DMS53 treated with DMSO at 0.1 percent for 48 hours (cell line): ENCODE data around the gene BBX.
A peak's percentile ranks its signal among the peaks of the same experiment; 100 is the strongest.

Experiments
- DNase-seq: peaks from one replicate; lab custom pipeline; 2025; ENCODE audit not compliant: unreplicated experiment; lab: John Stamatoyannopoulos, UW

The BBX gene

DNA sequence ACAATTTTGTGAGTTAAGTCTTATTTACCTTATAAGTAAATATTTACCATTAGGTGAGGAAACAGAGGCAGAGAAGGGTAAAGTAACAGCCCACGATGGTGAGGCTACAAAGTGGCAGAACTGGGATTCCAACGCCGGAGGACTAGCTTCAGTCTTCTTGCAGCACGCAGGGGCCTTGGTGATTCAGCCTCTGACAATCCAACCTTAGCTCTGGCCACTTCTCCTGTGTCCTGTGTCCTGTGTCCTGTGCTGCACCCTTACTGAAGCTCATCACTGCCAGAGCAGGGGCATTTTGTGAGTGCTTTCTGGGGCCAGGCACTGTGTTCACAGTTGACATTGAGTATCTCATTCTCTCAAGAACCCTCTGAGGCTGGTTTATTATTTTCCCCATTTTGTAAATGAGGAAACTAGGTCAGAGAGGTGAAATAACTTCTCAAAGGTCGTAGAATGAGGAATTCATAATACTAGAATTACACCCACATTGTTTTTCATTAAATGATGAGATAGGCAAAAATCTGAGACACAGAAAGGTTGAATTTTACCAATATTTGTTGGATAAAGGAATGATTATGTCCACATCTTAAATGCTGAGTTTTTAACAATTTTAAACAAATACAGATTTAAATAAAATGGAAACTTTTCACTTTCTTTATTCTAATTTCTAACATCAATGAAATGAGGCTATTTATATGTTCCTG is 215.9 kb downstream of the BBX start:
- DNase-seq = no peak

DNA sequence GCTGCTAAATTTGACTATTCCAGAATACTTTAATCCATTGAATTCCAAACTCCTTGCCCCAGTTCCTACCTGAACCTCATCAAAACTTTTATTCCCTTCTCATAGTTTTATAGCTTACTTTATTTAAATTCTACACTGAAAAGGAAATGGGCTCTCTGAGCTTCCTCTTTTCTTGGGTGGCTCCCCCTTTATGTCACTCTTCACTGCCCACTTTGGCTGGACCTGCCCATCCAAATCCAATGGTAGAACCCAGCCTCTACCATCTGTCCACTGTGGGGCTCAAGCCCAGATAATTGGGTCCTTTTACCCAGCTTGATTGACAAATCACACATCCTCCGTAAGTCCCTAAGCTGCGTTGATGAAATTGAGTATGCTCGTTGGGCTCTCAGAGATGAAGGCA is 216.5 kb downstream of the BBX start:
- DNase-seq = no peak

DNA sequence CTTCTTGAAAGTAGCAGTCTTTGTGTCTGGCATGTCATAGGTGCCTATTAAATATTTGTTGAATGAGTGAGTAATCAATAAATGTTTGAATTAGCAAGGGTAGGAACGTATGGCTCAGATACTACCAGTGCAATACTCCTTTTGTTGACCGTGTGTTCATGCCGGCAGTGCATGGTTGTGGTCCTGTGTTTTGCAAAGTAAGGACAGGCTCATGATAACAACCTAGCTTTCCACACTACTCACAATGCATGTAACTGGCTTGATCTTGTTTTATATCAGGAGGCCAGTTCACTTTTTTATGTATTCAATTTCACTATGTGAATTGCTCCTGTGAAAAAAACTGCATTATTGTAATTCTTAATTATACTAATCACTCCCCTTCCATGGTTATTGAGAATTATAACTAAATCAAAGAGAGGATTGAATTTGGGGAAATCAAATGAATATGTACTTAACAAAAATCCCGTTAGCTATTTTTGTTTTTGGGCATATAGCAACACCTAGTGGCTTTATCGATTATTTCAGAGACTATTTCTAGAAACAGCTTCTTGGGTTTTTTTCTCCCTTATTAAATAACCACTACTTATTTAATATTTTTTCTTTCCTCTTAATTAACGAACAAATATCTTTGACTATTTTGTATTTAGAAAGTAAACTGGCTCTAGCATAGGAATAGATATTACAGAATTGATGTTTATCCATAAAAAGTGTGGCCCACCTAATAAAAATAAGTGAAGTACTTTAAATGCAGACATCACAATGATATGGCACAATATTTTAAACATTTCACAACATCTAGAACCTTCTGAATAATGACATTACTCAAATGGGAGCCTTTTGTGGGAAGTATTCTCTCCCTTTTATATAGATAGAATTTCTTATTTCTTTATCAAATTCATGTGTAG is 218.5 kb downstream of the BBX start:
- DNase-seq = peak; percentile 27

DNA sequence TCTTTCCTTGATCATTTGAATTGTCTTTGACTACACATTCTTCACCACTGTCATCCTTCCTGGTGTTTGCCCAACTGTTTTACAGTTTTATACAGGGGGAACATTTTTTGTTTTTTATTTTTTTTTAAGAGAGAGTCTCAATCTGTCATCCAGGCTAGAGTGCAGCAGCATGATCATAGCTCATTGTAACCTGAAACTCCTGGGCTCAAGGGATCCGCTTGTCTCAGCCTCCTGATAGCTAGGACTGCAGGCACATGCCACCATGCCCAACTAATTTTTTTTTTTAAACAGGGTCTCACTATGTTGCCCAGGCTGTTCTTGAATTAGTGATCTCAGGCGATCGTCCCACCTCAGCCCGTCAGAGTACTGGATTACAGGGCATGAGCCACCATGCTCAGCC is 222.6 kb downstream of the BBX start:
- DNase-seq = no peak

DNA sequence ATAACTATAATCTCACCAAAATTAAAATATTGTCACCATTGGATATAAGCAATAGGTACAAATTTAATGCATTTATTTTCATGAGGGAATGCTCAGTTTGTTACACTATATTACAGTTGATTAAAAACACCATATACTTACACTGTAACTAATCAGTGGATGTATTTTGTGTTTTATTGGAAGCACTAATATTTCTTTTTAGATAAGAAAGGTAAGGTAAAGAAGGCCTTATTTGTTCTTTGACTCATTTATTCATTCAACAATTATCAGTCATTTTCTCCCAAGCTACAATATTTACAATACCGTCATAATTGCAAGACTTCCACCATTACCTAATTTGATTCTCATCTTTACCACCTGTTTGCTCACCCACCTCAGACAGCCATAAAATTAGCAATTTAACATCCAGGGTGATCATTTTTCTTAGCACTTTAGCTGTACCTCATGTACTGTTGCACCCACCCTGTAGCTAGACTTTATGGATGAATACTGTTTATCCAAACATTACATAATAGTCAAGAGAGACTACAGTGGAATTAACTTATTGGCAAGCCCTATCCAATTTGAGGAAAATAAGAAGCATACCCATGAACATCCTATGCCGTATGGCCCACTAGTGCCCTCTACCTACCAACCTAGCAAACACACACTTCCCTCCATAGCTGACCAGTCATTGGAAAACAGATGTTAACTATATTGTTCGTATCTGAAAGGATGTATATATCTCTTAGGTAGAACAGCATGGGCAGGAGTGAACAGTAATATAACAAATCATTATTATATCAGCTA is 229.6 kb downstream of the BBX start:
- peak; percentile 6 for DNase-seq

DNA sequence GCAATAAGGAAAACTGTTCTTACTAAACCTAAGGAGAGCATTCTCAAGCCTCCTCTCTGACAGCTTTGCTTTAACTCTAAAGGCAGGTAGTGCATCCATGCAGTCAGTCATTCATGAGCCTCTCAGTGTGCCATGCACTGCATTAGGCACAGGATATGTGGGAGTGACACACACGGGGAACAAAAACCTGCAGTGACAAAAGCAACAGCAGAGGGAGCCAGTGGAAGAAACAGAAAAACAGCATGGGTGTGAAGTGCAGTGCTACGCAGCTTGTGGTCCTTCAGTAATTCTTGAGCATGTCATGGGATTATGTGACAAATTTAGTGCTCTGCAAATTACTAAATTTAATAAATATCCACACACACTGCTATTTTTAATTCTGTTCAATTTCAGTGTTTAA is 230.7 kb downstream of the BBX start:
- DNase-seq = peak; percentile 10

DNA sequence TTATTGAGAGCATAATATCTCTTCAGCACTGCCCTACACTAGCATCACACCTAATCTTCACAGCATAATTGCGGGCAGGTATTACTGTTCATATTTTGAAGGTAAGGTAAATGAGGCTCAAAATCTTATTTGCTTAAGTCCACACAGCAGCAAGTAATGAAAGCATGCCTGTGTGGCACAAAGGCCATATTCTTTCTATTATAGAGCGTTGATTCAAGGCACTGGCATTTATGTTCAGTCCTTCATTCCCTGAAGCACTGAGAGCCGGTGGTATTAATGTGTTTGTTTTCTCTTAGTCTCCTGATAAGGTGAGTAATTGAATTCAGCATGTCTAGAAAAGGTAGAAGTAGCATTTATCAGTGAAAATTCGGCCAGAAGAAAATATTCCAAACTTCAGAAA is 231.2 kb downstream of the BBX start:
- DNase-seq = no peak

DNA sequence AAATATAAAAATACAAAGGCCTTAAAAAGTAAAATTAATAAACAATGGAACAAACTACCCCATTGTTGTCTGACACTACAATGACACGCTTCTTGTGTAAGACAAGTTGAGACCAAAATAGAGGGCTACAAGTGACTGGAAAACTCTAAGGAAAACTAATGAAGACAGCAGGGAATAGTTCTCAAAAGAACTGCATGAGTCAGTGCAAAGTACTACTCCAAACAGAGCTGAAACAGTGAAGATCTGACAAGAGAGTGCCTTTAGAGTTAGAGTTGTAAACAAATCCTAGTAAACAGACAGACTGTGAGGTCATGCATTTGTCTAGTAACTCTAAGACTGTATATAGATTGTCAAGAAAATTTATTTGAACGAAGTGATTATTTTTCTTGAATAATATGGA is 233.9 kb downstream of the BBX start:
- no peak for DNase-seq

DNA sequence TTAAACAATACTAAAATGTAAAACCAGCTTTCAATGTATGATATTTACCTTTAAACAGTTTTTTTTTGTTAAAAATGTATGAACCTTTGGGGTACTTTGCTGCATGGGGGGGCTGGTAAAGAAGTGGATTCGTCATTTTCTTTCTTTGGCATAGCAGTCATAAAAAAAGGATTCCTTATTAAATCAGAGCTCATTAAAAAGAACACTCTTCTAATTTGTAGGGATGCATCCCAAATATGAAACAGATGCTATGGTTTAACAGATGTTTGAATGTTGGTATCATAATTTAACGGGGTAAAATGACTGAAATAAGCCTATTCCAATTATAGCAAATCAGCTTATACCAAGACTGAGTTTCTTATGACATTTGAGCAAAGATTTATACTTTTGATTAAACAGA is 234.4 kb downstream of the BBX start:
- DNase-seq = no peak

DNA sequence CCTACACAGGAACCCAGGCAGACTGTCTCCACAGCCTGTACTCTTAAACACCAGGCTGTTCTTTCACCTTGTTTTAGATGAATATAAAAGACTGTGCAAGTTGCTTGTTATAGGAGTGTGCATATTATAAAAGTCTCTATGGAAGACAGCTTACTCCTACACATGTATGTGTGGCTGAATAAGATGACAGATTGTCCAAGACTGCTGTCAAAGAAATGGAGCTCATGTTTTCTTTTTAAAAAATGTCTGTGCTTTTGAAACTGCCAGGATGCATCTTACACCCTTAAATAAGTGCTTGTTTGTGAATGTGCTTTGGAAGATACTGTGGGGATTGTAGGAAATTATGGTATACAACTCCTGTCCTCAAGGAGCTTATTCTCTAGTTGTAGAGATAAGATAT is 237.4 kb downstream of the BBX start:
- DNase-seq = no peak

DNA sequence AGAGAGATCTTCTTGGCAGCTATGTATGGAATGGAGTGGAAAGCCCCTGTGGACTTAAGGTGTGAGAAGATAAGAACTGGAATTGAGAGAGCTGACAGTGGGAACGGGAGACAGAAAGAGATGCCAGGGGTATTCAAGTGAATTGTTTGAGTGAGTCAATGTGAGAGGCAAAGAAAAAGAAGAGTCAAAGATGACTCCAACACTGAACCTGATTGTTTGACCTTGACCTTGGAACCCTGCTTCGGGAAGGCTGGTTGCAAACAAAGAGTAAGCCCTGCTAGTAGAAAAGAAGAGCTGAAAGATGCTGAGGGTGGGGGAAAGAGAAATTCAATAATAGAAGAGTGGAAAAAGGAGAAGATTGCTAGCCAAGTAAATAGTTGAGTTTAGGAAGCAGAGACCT is 238.6 kb downstream of the BBX start:
- DNase-seq = no peak

DNA sequence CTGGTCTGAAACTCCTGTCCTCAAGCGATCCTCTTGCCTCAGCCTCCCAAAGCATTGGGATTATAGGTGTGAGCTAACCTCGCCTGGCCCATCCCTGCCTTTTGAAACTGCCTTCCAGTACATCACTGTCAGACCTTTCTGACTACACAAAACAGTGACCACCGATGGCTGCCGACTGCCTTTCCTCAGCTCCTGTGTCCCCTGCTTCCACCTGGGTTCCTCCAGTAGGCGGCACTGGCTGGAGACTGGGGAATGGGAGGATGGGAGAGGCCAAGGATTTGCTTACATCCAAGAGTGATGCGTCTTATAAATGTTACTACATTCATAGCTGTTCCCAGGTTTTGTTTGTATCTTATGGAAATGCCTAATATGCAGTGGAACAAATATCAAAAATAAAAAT is 242.8 kb downstream of the BBX start:
- DNase-seq = no peak

DNA sequence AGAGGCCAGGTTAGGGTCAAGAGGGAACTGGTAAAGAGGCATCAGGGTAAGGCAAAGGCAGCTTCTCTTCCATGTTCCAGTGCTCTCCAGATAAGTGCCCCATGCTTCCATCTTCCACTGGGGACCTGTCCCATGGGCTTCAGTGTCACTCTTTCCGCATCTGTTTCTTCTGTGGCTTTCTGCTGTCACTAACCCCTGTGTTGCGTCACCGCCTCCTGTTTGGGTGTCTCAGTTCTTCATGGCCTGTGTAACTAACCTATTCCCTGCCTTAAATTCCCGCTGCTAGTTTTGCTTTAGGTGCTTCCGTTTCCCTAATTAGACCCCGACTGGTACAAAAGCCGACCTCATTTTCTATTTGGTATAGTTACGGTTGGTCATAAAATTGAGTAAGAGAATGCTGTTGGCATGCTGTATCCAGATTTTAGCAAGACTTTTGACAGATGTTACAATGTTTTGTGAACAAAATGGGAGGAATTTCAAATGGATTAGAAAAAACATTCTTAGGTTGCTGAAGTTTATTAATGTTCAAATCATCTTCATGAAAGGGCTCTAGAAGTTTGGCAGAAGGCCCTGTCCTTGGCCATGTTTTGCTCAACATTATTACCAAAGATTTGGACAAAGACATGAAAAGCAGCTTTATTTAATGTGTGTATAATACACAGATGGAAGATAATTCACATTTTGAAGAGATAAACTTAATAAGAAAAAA is 245.3 kb downstream of the BBX start:
- DNase-seq = no peak

DNA sequence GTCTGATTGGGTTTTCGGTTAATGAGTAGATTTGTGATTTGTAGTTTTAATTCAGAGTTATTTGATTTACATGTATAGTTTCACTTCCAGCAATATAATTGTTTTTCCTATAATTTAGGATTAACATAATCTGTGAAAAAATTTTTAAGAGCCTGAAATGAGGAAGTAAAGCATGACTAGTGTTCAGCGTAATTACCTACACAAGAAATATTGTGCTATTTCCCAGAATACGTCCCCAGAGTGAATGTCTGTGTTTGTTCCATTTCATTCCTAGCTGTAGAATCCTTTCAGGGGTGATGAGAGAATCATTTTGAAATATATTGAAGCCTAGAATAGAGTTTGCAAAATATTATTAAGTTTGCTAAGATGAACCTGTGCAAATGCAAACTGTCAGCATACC is 247.1 kb downstream of the BBX start:
- DNase-seq = no peak

DNA sequence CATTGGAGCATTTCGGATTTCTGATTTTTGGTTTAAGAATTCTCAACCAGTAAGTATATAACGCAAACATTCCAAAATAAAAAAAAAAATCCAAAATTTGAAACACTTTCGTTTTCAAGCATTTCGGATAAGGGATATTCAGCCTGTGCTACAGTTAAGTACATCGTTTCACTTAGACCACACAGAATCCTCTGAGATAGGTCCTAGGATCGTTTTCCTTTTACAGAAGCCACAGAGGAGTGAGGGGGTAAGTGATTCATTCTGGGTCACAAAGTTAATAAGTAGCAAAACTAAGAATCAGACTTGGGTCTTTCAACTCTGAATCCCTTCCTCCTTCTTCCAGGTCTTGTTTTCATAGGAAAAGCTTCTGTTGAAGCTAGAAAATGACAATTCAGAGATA is 249.3 kb downstream of the BBX start:
- DNase-seq = no peak

DNA sequence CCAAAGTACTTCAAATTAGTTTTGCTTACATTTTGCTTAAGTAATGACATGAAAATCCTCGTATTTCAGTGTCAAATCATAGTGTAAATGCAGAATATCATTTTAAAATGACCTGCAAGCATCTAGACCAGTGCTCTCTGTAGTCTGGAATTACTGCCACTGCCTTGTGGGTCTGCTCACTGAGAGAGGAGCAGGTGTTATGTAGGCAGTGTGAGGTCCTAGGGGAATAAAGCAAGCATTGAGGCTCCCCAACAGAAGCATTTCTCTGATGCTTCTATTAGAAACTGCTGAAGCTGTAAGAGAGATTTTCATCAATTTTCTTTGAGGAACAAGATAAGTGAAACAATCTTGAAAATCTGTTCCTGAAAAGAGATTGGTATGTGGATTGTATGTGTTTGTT is 253.2 kb downstream of the BBX start:
- DNase-seq = no peak

DNA sequence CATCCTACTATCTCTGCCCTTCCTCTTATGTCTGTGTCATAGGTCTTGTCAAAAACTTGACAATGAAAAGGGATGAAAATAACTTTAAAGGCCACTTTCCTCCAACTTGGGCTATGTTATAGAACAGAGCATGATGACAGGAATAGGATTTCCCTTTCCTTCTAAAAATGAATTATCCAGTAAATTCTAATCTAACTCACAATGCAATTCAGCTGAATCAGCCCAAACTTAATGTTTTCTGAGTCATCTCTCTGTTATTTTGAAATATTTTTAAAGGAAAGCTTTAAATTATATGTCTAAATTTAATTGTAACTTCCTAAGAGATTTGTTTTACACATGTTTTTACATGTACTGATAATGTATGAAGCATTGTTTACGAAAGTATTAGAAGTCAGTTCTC is 258.5 kb downstream of the BBX start:
- DNase-seq = no peak

DNA sequence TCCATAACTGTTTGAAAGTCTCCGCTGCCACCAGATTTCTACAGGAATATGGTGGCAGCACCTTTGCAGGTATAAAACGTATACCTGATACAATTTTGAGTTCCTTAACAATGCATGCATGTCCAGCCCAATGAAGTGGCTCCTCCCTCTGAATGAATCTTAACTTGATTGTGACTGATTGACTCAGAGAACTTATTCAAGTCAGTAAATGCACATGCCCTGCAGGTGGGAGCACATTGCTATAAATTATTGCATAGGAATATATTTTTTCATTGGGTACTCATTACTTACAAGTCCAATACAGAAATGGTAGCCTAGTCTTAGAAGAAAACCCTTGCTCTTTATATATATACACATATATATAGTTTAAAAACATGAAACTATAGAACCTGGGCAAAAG is 259.3 kb downstream of the BBX start:
- DNase-seq = no peak

DNA sequence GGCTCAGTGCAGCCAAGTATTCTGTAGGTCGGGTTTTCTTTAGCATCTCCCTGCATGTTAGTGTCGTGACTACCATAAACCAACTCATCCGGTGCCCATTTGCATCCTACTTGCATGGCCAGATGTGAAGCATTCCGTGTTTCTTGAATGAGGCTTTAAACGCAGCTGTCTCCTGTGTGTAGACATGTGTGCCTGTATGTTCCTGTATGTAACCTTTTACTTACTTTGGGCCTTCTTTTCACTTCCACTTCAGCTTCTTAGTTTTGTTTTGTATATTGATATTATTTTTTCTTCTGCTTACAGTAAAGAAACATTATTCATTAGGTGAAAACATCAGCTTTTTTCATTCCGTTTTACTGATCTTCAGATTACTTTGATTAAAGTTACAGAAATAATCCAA is 267.9 kb downstream of the BBX start:
- DNase-seq = no peak

DNA sequence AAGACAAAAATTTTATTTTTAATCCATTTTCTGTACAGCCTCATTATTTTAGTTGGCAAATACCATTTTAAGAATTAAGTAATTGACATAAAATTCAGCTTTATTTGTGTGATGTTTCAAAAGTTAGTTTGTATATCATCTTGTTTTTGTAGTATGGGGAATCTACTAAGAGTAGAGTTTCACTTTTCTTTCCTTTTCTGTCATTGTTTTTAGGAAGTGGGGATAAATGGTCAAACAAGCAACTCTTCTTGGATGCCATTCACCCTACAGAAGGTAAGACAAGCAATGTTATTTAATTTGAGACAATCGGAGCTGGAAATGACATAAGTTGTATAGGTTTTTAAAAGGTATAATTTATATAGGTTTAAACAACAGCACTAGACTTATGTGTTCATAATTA is 268.3 kb downstream of the BBX start:
- DNase-seq = no peak

DNA sequence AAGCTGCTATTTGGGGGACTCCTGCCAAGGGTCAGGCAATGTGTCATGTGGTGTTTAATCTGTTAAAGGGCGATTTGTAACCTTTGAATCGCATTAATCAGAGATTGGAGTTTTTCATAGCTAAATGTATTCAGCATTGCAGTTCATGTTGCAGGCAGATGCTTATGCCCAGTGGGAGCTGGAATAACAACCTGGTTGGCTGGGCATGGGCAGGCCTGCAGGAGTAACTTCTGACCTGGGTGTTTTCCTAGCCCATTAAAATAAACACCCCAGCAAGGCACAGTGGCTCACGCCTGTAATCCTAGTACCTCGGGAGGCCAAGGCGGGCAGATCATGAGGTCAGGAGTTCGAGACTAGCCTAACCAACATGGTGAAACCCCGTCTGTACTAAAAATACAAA is 268.7 kb downstream of the BBX start:
- no peak for DNase-seq
